Small intestine (tissue), 7 donors: ENCODE results near the gene ZNF282. TPM values are rescaled to one million over a fixed set of nuclear protein-coding genes. Genes with fewer than 3 reads are reported as not detected.
"Not testable (repeated sequence)": the region's sequence is repeated elsewhere in the genome, so short reads cannot be mapped to it uniquely, and the experiment has no call there.

Experiments
- DNase-seq, 2 donors: peaks; one replicate each; pipeline versions ENCODE4 v3.0.0 to v3.0.0-alpha.2; 2013
- FAIRE-seq: peaks from 2 replicates; lab custom pipeline; 2012; peaks lifted over from hg19 to GRCh38; lab: Jason Lieb, UNC
- H3K27ac ChIP-seq, 3 donors: one replicate each; pipeline ENCODE4 v1.5.1; 2013; ENCODE audit warnings: low read length in 2 of 3, mild to moderate bottlenecking in 2 of 3, control low read depth in 1 of 3, inconsistent platforms in 1 of 3, low read depth in 1 of 3, moderate library complexity in 1 of 3
- H3K27me3 ChIP-seq, 3 donors: one replicate each; pipeline ENCODE4 v1.6.1; 2013; ENCODE audit warnings: low read length in 3 of 3, inconsistent platforms in 1 of 3; ENCODE audit not compliant: control insufficient read depth in 3 of 3, insufficient read depth in 3 of 3
- H3K36me3 ChIP-seq, 3 donors: one replicate each; pipeline ENCODE4 v1.6.1; 2013; ENCODE audit warnings: low read length in 3 of 3, inconsistent platforms in 1 of 3, low read depth in 1 of 3, mild to moderate bottlenecking in 1 of 3, moderate library complexity in 1 of 3; ENCODE audit not compliant: control insufficient read depth in 3 of 3, insufficient read depth in 2 of 3
- H3K4me1 ChIP-seq, 3 donors: one replicate each; pipeline ENCODE4 v1.6.1; 2013; ENCODE audit warnings: low read length in 2 of 3, inconsistent platforms in 1 of 3, low read depth in 1 of 3, mild to moderate bottlenecking in 1 of 3, moderate library complexity in 1 of 3; ENCODE audit not compliant: control insufficient read depth in 3 of 3, insufficient read depth in 2 of 3
- H3K4me3 ChIP-seq, 3 donors: one replicate each; pipeline ENCODE4 v1.5.1; 2013; ENCODE audit warnings: low read length in 3 of 3, control low read depth in 1 of 3, inconsistent platforms in 1 of 3, low read depth in 1 of 3, mild to moderate bottlenecking in 1 of 3, moderate library complexity in 1 of 3
- H3K9me3 ChIP-seq, 2 donors: one replicate each; pipeline ENCODE4 v1.6.1; 2013; ENCODE audit warnings: low read depth in 1 of 2, low read length in 1 of 2; ENCODE audit not compliant: control insufficient read depth in 2 of 2, insufficient read depth in 1 of 2
- WGBS, 3 donors: extraction: QIAGEN DNeasy Blood & Tissue Kit; methylation state at CpG; one replicate each; pipeline ENCODE4 v1.1.7; 2013; 5-methylcytosine and 5-hydroxymethylcytosine counted together
- polyA plus RNA-seq, 4 donors: library from polyadenylated mRNA; stranded (reverse) in 3 of 4; unstranded in 1 of 4; fragments of 200-250 nt in 3 of 4; fragments of 120-200 nt in 1 of 4; gene quantifications; one replicate each; pipeline versions ENCODE4 v1.2.1 to v1.2.3, GENCODE V29; 2013
- donor health status: healthy with polysubstance abuse.
- donor health status: control.
- donor health status: control.
- donor health status: Bipolar disorder and iron deficiency.
- donor health status: healthy.

ZNF282 gene
- polyA plus RNA-seq, 4 donors = 11.1 to 28.4 (median 15.3) TPM

GRCh38 chr7:149245744-149246143, 50.4 kb downstream of the ZNF282 start:
- 79 to 84% (median 83%) methylated on average over 5 of the region's 5 CpGs for WGBS, 3 donors
- Histone ChIP-seq H3K27ac (no peak overlapping the region), H3K36me3 (peaks cover 2 to 13% (median 3%) of the 10 kb centered on the region in 3 donors), H3K4me1 (peaks cover 0 to 3% (median under 1%) of the 10 kb centered on the region in 3 donors), H3K27me3 (no peaks in the 10 kb centered on the region), H3K9me3 (peaks cover 0 to 3% of the 10 kb centered on the region in 2 donors), H3K4me3 (no peak overlapping the region)
- FAIRE-seq = no peak
- DNase-seq = no peak

- H3K27ac ChIP-seq = no peak overlapping the region
- no peak overlapping the region for H3K4me3 ChIP-seq
- no peaks in the 10 kb centered on the region for H3K9me3 ChIP-seq
- WGBS, 3 donors = 62 to 70% (median 67%) methylated on average over 3 of the region's 3 CpGs
- FAIRE-seq (no peak), DNase-seq (no peak)
- no peaks in the 10 kb centered on the region for H3K4me1 ChIP-seq
- H3K36me3 ChIP-seq = peaks cover 13 to 35% (median 14%) of the 10 kb centered on the region in 3 donors
- no peaks in the 10 kb centered on the region for H3K27me3 ChIP-seq
Measured at GRCh38 chr7:149248777-149249176, 53.4 kb downstream of the ZNF282 start.

- not testable (repeated sequence) for H3K27ac ChIP-seq, FAIRE-seq, H3K4me1 ChIP-seq, H3K4me3 ChIP-seq, H3K9me3 ChIP-seq, H3K27me3 ChIP-seq, DNase-seq
- H3K36me3 ChIP-seq = peaks cover 15 to 47% (median 19%) of the 10 kb centered on the region in 3 donors
- 95% methylated on average over 18 of the region's 18 CpGs for WGBS, 3 donors
Measured at GRCh38 chr7:149250151-149250550, 54.8 kb downstream of the ZNF282 start.

GRCh38 chr7:149251518-149251917, 56.2 kb downstream of the ZNF282 start:
- DNase-seq, H3K9me3 ChIP-seq, H3K27ac ChIP-seq, H3K27me3 ChIP-seq, H3K4me1 ChIP-seq, FAIRE-seq, H3K4me3 ChIP-seq: not testable (repeated sequence)
- peaks cover 19 to 51% (median 21%) of the 10 kb centered on the region in 3 donors for H3K36me3 ChIP-seq
- WGBS, 3 donors = 96 to 98% (median 97%) methylated on average over 10 of the region's 10 CpGs

GRCh38 chr7:149252378-149252777, 57.0 kb downstream of the ZNF282 start:
- DNase-seq (no peak), FAIRE-seq (no peak)
- Histone ChIP-seq H3K4me3 (no peak overlapping the region), H3K36me3 (peaks cover 19 to 51% (median 23%) of the 10 kb centered on the region in 3 donors), H3K27ac (no peak overlapping the region), H3K9me3 (no peaks in the 10 kb centered on the region), H3K4me1 (no peaks in the 10 kb centered on the region), H3K27me3 (no peaks in the 10 kb centered on the region)
- WGBS, 3 donors = 92 to 100% (median 94%) methylated on average over 2 of the region's 2 CpGs

- FAIRE-seq (no peak), DNase-seq (no peak)
- 93 to 95% (median 95%) methylated on average over 7 of the region's 7 CpGs for WGBS, 3 donors
- no peaks in the 10 kb centered on the region for H3K27me3 ChIP-seq
- no peaks in the 10 kb centered on the region for H3K4me1 ChIP-seq
- no peak overlapping the region for H3K27ac ChIP-seq
- H3K9me3 ChIP-seq = no peaks in the 10 kb centered on the region
- H3K4me3 ChIP-seq = no peak overlapping the region
- peaks cover 19 to 51% (median 23%) of the 10 kb centered on the region in 3 donors for H3K36me3 ChIP-seq
Measured at GRCh38 chr7:149253665-149254064, 58.3 kb downstream of the ZNF282 start.

GRCh38 chr7:149254181-149254858, 59.0 kb downstream of the ZNF282 start:
- WGBS, 3 donors = 94 to 96% (median 95%) methylated on average over 16 of the region's 16 CpGs
- Histone ChIP-seq H3K4me1 (no peaks in the 10 kb centered on the region), H3K36me3 (peaks cover 19 to 51% (median 23%) of the 10 kb centered on the region in 3 donors), H3K4me3 (no peak overlapping the region), H3K27ac (no peak overlapping the region), H3K27me3 (no peaks in the 10 kb centered on the region), H3K9me3 (no peaks in the 10 kb centered on the region)
- DNase-seq = no peak
- no peak for FAIRE-seq

GRCh38 chr7:149255174-149255573, 59.8 kb downstream of the ZNF282 start:
- H3K27me3 ChIP-seq = no peaks in the 10 kb centered on the region
- H3K4me1 ChIP-seq = no peaks in the 10 kb centered on the region
- H3K27ac ChIP-seq = no peak overlapping the region
- WGBS, 3 donors = 79 to 96% (median 96%) methylated on average over 5 of the region's 5 CpGs
- DNase-seq = no peak
- H3K9me3 ChIP-seq = no peaks in the 10 kb centered on the region
- peaks cover 16 to 46% (median 23%) of the 10 kb centered on the region in 3 donors for H3K36me3 ChIP-seq
- FAIRE-seq = no peak
- H3K4me3 ChIP-seq = no peak overlapping the region
